GM11168 (cell line): ENCODE measurements around the gene ZNF330.

Experiments used
- in situ Hi-C: fragments of 300-500 bp; cut with MboI; formaldehyde crosslinking; loops from one replicate; pipeline ENCODE4 v1.12.0; 2022; ENCODE audit warnings: low sequenced_read_pairs; ENCODE audit not compliant: unreplicated experiment

Gene ZNF330

GRCh38 chr4:141229408-141230101 lies 8.9 kb downstream of the ZNF330 start:
- in situ Hi-C loops: no loop called here

- in situ Hi-C loops: no loop called here
Observed at GRCh38 chr4:141233673-141234072, 13.0 kb downstream of the ZNF330 start.

- in situ Hi-C loops: no loop called here
Observed at GRCh38 chr4:141238186-141238585, 17.5 kb downstream of the ZNF330 start.

GRCh38 chr4:141240259-141240658 lies 19.6 kb downstream of the ZNF330 start:
- in situ Hi-C loops: no loop called here

GRCh38 chr4:141240671-141241070 lies 20.0 kb downstream of the ZNF330 start:
- in situ Hi-C loops: no loop called here

GRCh38 chr4:141241986-141242385 lies 21.3 kb downstream of the ZNF330 start:
- in situ Hi-C loops: no loop called here

GRCh38 chr4:141244419-141244818 lies 23.7 kb downstream of the ZNF330 start:
- in situ Hi-C loops: no loop called here

- in situ Hi-C loops: no loop called here
Observed at GRCh38 chr4:141246243-141246642, 25.5 kb downstream of the ZNF330 start.

GRCh38 chr4:141246683-141247429 lies 26.2 kb downstream of the ZNF330 start:
- in situ Hi-C loops: no loop called here

- in situ Hi-C loops: no loop called here
Observed at GRCh38 chr4:141247430-141247780, 26.7 kb downstream of the ZNF330 start.

- in situ Hi-C loops: no loop called here
Observed at GRCh38 chr4:141248029-141248428, 27.3 kb downstream of the ZNF330 start.

- in situ Hi-C loops: no loop called here
Observed at GRCh38 chr4:141248486-141248885, 27.8 kb downstream of the ZNF330 start.

GRCh38 chr4:141254326-141254725 lies 33.6 kb downstream of the ZNF330 start:
- in situ Hi-C loops: no loop called here

GRCh38 chr4:141255016-141255415 lies 34.3 kb downstream of the ZNF330 start:
- in situ Hi-C loops: no loop called here

- in situ Hi-C loops: no loop called here
Observed at GRCh38 chr4:141258558-141258957, 37.9 kb downstream of the ZNF330 start.

GRCh38 chr4:141275834-141276233 lies 55.1 kb downstream of the ZNF330 start:
- in situ Hi-C loops: no loop called here

GRCh38 chr4:141283152-141283551 lies 62.5 kb downstream of the ZNF330 start:
- in situ Hi-C loops: no loop called here

GRCh38 chr4:141283563-141283962 lies 62.9 kb downstream of the ZNF330 start:
- in situ Hi-C loops: no loop called here
